HG02642 (cell line): ENCODE results near the gene FAM118A.
"Not testable (repeated sequence)": the region's sequence is repeated elsewhere in the genome, so short reads cannot be mapped to it uniquely, and the experiment has no call there.

Experiments used
- ATAC-seq: cut with Tn5 transposase; IDR thresholded peaks from one replicate; pipeline ENCODE4 v1.9.1; 2021; ENCODE audit warnings: mild to moderate bottlenecking; ENCODE audit not compliant: unreplicated experiment, poor library complexity

The FAM118A gene

DNA sequence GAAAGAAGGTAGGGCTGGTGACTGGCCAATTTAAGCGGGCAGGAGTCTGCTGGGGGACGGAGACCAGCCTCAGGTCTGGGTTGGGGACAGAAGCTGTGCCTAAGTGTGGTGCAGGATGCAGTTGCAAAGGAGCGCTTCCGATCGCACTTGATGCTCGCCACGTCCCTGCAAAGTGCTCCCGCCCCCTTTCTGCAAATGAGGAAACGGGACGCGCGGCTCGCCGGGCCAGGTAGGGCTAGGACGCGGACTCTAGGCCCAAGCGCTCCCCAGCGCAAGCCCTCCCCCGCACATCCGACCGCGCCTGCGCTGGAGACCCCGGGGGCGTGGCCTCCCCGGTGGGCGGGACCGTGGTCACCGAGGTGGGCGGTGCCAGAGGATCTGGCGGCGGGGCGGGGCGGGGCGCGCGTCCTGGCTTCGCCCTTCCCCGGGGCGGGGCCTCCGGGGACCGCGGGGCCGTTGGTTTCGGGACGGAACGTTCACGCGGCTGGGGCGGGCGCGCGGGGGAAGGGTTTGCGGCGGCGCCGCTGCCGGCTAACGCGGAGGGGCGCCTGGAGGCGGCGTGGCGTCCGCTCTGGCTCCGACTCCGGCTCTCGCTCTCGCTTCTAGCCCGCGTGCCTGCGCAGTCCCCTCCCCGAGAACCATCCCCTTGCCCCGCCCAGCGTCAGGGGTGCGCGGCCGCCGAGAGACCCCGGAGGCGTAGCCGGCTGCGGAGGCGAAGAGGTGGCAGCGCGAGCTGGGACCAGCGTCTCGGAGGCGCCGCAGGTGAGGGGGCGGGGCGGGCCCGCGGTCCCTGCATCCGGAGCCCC, at the start of gene FAM118A:
Gene FAM118A, plus strand, starts transcription at position 513 of the 806 bp plus-strand sequence. CDS start 12,446 bp downstream, outside the sequence.
- peak; percentile 85 for ATAC-seq

DNA sequence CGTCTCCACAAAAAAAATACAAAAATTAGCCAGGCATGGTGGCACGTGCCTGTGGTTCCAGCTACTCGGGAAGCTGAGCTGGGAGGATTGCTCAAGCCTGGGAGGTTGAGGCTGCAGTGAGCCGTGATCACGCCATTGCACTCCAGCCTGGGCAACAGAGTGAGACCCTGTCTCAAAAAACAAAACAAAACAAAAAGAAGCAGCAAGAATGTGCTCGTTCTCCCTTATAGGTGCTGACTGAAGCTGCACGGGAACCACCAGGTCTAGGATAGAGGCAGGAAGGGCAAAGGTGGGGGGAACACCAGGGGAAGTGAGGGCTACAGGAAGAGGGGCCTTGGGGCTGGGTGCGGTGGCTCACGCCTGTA, 49.4 kb upstream of the FAM118A start:
- ATAC-seq, result not testable (repeated sequence)

DNA sequence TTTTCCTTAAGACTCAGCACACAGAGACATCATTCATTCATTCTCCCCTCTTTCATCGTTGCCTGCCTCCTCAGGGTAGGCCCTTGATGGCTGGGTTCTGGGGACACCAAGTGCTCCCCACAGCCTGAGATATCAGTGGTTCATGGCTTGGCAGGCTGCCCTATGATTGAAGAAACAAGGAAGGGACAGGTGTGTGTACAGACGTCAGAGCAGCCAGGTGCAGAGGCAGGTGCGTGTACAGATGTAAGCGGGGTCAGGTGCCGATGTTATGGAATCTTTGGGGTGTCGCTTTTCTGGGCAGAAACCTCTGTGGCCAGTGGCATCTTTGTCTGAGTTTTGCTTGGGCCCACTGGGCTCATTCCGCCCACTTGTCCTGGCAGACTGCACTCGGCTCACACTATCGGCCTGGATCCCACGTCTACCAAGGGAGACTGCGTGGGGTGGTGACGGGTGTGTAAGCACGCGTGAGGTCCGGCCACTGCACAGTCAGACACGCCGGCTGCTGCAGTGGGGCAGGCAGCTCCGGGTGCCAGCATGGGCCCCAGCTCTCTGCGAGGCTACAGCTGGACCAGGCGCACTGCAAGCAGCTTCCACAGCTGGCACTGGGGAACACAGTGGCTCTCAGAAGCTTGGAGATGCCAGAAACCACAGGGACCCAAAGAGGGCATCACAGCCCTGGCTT, 48.2 kb upstream of the FAM118A start:
- no peak for ATAC-seq

DNA sequence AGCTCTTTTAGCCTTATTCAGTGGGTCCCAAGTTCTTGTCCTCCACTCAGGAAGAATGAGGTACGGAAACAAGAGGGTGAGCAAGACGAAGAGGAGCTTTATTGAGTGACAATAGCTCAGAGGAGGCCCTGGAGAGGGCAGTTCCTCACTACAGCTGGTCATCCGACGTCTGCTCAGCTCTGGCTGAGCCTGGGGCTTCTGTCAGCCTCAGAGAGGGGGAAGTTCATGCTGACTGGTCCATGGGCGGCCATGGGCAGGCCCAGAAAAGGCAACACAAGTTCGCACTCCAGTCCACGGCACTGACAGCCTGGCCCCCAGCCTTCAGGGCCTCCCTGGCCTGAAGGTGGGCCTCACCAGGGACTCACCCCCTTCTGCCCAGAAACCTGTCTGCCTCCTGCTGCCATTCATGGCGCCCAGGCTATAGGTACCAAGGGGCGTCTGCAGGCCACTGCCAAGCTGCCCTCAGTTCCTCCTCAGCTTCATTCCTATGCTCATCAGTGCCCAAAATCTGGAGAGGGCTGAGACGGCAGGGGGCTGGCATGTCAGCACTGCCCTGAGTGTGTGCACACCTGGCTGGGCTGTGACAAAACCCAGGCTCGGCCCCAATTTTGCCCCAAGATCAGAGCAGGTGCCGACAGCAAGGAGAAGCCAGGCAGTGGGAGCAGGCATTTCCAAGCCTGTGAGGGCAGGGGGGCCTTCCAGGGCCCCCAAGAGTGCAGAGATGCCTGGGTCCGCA, 47.4 kb upstream of the FAM118A start:
- no peak for ATAC-seq

DNA sequence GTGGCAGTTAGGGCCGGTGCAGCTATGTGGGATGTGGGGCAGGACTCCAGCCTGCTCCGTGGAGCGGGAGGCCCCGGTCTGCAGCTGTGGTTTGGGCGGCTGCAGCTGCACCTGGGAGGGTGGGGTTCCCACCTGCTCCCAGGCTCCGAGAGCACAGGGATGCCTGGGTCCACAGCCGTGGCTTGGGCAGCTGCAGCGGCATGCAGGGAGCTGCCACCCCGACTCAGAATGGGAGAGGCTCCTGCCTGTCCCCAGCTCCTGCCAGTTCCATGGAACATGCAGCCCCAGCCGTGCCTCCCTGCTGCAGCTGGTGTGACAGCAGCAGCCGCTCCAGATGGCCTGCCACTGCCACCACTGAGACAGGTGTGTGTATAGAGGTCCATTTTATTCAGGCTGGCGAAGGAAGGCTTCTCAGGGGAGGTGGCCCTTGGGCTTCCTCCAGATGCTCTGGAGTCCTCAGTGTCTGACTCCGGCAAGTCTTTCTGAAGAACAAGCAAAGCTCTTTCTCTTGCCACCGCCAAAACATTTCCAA, 46.7 kb upstream of the FAM118A start:
- peak; percentile 41 for ATAC-seq

DNA sequence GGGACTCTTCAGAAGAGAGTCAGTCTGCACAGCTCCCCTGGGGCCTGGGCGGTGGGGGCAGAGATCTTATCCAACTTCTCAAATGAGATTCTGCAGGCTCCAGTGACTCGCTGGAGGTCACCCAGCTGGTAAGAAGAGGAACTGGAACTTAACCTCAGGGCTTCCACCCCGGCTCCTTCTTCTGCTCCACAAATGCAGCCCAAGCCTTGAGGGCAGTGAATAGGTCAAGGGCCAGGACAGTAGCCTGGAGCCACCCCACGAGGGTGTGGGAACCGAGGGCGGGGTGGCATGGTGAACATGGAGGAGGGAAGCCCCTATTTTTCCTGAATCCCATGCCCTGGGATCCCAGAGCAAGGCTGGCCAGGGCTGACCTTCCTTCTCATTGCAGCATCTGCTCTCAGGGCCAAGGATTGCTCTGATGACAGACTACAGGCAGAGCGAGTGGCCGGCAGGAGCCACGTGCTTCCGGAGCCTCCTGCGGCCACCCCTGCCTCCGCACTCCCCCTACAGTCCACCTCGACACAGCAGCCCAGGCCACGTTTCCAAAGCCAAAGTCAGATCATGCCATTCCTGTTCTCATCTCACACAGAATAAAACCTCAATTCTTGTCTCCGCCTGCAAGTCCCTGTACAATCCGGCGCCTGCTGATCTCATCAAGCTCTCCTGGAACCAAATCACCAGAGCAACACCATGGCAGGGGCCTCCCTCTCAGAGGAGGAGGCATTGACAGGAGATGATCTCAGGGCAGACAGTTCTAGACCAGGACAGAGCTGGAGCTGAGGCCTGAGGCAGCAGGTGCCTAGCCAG, 46.1 kb upstream of the FAM118A start:
- peak; percentile 79 for ATAC-seq

DNA sequence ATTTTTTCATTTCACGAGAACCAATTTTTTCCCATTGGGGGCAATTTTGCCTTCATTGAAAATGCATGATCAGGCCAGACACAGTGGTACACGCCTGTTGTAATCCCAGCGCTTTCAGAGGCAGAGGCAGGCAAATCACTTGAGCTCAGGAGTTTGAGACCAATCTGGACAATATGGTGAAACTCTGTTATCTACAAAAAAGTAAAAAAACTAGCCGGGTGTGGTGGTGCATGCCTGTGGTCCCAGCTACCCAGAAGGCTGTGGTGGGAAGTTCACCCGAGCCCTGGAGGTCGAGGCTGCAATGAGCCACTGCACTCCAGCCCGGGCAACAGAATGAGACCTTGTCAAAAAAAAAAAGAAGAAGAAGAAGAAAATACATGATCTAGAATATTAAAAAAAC, 44.2 kb upstream of the FAM118A start:
- ATAC-seq, result no peak

DNA sequence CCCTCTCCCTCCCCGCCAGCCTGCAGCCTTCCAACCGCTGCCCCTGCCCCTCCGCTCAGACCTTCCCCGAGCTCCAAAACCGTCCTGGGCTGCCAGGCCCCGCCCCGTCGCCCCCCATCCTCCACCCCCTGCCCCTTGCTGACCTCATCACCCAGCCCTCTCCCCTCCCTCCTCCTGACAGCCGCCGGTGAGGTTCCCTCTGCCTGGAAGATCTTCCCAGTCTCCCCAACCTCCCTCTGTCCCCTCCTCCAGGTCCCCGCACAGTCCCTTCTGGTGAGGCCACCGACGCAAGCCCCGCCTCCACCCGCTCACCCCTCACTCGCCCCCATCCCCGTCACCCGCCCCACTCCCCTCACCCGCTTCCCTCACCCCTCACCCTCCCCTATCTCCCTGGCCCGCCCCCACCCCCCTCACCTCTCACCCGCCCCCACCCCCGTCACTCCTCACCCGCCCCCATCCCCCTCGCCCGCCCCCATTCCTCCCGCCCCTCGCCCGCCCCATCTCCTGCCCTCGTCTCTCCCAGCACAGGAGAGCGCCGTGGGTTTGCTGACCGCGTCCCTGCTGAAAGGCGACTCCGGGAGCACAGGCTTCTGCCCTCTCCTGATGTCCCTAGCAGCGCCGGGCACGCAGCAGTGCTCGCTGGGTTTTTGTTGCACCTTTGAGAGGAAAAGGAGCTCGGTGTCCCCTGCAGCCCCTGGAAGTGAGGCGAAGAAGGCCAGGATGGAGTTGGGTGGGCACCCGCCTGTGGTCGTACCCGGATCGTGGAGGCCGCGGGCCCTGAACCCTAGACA, 41.4 kb upstream of the FAM118A start:
- ATAC-seq, result peak; percentile 16

DNA sequence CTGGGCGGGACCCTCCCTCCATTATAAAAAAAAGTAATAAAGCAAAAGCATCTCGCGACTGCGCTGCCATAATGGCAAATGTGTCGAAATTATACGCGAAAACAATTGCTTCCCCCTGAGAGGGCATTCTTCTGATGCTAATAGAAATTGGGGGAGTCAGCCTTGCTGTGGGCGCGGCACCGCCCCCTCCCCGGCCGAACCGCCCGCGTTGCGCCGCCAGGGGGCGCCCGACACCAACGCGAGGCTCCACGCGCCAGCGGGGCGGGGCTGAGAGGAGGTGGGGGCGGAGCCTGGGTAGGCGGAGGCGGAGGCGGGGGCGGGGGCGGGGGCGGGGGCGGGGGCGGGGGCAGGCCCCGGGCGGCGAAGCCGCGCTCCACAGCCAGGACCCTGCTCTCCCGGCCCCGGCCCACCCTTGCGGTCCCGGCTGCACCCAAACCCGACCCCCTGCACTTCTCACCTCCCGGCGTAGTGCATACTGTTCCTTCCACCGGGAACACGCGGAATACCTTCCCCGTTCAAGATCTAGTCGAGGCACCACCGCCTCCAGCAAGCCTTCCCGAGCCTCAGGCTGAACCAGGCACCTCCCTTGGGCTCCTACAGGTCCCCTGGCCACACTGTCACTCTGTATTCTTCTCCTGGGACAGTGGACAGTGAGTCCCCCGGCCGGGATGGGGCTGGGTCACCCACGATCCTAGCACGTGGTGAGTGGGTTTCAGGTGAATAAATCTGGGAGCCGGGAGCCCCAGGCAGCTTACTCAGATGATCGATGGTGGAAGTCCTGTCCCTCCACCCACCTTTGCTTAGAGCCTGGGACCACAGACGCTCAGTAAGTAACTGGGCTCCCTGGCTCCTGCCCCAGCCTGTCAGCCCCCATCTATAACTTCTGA, 40.5 kb upstream of the FAM118A start:
- peak; percentile 78 for ATAC-seq

DNA sequence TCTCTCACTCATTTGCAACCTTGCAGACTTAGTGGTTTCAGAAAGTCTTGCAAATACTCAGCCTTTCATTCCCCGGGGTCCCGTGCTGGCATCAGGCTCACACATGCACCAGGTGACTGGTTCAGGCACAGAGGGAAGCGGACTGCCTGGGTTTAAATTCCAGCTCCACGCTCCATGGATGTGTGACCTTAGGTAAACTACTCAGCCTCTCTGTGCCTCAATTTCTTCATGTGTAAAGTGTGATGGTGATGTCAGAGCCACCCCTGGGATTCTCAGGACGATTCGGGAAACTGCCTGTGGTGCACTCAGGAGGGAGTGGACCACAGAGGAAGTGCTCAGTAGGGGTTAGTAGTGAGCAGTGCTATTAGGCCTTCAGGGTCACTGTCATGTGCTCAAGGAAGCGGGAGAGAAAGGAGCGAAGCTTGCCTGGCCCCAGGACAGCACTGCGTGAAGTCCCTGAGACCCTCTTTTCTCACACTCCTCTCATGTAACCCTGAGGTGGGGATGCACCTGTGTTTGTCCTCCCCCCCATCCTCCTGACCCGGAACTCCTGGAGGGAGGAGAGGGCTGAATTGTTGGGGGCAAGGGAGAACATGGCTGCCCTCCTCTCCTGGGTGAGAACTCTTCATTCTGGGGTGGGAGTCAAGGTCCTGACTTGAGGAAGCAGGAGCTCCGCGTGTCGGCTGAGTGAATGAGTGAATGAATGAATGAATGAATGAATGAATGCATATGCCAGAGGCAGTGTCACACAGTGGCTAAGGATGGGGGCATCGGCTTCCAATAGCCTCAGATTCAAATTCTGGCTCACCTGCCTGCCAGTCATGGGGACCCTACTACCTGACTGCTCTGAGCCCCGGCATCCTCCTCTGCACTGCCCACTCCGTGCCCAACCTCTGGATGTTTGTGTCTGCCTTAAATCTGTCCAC, 39.4 kb upstream of the FAM118A start:
- ATAC-seq, result no peak

DNA sequence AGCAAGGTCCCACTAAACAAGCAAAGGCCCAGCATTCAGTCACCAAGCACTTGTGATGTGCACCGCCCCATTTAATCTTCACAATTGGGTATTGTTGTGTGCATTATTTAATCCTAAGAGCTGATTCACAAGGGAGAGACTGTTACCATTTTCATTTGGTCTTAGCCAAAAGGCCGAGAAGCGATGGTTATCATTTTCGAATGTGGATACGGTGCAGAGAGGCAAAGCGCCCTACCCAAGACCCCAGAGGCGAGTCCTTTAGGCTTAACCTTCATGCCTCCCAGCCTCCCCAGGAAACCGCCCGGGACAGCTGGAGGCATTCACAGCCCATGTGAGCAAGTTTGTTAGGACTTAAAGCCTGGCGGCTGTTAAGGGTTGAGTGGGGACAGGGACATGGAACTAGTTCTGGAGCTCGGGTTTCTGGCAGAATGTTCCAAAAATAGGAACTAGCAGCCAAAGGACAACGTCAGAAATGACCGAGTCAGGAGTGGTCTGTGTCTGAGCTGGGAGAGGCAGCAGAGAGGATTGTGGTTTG, 38.0 kb upstream of the FAM118A start:
- no peak for ATAC-seq

DNA sequence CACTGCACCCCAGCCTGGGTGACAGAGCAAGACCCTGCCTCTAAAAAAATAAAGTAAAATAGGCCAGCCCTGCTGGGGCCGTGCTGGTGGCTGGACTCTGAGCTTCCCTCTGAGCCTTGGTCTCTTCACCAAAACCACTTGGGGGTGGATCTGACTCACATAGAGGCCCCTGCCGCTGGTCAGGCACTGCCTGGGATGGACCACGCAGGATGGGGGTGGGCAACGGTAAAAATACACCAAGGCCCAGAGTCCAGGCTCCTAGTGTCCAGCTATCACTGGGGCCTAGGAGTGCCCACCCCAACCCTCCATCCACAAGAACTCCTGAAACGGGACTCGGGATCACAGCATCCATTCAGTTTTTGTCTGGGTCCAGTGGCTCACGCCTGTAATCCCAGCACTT, 37.2 kb upstream of the FAM118A start:
- no peak for ATAC-seq

DNA sequence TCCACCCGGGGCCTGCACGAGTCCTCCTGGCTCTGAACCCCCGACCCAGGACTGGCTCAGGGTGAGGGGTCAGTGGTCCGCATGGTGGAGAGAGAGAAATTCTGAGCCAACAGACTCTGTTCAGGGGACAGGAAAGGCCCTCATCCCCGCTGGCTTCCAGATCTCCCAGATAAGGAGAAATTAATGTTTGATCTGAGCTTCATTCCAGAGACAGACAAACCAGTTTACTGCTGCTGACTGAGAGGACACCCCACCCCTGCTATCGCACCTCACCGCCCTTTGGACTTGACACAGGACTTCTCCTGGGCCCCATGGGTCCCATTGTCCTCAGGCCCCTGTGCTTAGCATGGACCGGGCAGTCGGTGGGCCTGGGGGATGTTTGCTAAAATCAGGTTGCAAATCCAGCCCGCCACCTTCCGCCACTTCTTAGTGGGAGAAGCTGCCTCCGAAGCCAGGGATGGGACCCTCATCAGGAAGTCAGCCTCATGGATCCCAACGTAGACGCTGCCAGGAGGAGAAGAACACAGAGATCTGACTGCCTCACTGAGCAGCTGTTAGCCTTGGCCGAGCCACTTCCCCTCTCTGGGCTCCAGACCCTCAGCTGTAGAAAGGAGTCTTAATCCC, 36.2 kb upstream of the FAM118A start:
- no peak for ATAC-seq

DNA sequence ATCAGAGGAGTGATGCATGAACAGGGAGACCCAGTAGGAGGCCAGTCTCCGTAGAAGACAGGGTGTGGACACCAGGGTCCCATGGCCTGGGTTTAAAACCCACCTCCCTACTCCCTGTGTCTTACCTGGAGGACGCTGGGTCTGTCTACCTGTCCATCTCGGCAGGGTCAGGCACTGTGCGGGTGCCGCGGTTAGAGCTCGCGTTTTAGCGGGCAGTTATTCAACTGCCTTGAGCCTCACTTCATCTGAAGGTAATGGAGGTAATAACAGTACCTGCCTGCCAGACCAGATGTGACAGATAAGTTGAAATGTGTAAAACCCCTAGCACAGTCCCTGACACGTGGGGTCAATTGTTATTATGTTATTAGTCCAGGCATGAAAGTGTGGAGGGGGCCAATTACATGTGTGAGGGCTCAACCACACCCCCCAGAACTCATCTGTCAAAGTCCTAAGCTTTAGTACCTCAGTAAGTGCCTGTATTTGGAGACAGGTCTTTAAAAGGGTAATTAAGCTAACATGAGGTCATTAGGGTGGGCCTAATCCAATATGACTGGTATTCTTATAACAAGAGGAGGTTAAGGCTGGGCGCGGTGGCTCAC, 33.1 kb upstream of the FAM118A start:
- ATAC-seq, result no peak

DNA sequence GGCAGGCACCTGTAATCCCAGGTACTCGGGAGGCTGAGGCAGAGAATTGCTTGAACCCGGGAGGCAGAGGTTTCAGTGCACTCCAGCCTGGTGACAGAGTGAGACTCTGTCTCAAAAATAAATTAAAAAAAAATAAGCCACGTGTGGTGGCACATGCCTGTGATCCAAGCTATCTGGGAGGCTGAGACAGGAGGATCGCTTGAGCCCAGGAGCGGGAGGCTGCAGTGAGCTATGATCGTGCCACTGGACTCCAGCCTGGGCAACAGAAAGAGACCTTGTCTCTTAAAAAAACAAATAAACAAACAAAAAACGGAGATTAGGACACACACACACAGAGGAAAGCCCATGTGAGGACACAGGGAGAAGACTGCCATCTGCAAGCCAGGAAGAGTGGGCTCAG, 32.0 kb upstream of the FAM118A start:
- ATAC-seq, result not testable (repeated sequence)

DNA sequence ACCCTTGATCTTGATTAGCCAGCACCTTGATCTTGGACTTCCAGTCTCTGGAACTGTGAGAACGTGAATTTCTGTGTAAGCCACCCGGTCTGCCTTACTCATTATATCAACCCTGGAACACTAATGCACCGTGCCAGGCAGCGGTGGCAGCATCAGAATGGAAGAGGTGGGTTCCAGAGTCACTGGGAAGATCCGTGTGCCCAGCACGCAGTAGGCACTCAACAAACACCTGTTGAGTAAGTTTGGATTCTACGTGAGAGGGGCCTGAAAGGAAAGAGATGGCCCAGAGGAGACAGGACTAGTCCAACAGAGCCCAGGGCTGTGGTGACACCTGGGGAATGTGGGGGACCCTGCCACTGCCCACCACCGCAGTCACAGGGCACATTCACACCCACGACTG, 31.6 kb upstream of the FAM118A start:
- ATAC-seq, result no peak
